Measurements from ENCODE around the gene NDC80. TPM values are rescaled to one million over a fixed set of nuclear protein-coding genes. Genes with fewer than 3 reads are reported as not detected.

The NDC80 gene
- polyA plus RNA-seq, 1 donor (not counting 4 experiments of a cell fraction or from before 2014, with no cell fraction given), result 11.5 TPM

- Histone ChIP-seq H3K9ac (ENCODE audit: control insufficient read depth, extremely low read depth, insufficient read depth, low read length) (no peak overlapping the region), H3K27ac (ENCODE audit: control insufficient read depth, insufficient read depth, low read length) (no peak overlapping the region), H3K9me1 (ENCODE audit: control insufficient read depth, extremely low read depth, insufficient read depth, low read length) (no peaks in the 10 kb centered on the region), H3K27me3 (ENCODE audit: control insufficient read depth, extremely low read depth, insufficient read depth, low read length) (no peaks in the 10 kb centered on the region), H4K20me1 (ENCODE audit: control insufficient read depth, extremely low read depth, insufficient read depth, low read length) (no peaks in the 10 kb centered on the region), H3K36me3 (ENCODE audit: control insufficient read depth in 2 of 2, extremely low read depth in 1 of 2, insufficient read depth in 2 of 2, low read length in 2 of 2) (peaks cover 0 to 2% of the 10 kb centered on the region in 2 experiments), H3K4me2 (ENCODE audit: control insufficient read depth, extremely low read depth, insufficient read depth, low read depth, low read length) (no peak overlapping the region), H2AFZ (ENCODE audit: control insufficient read depth, low read length) (no peak overlapping the region), H3K4me3 (ENCODE audit: control insufficient read depth in 2 of 3, extremely low read depth in 1 of 3, insufficient read depth in 2 of 3, low read depth in 1 of 3, low read length in 3 of 3) (no peak overlapping the region), H3K79me2 (ENCODE audit: control insufficient read depth, insufficient read depth, low read length) (no peaks in the 10 kb centered on the region), H3K4me1 (ENCODE audit: control insufficient read depth, extremely low read depth, insufficient read depth, low read length) (no peaks in the 10 kb centered on the region), H3K9me3 (ENCODE audit: control insufficient read depth, low read depth, low read length) (no peaks in the 10 kb centered on the region)
- dilution Hi-C loops (cut with MboI; ENCODE audit: extremely low pct_ligation_motif_present, low sequenced_read_pairs), result no loop called here
- no peak for TF ChIP-seq CTCF (optimal IDR thresholded peaks at IDR 0.05 in 1 of 3, IDR thresholded peaks at IDR 0.05 in 1 of 3, conservative IDR thresholded peaks at IDR 0.05 in 1 of 3; ENCODE audit: extremely low read depth in 1 of 3, insufficient read depth in 2 of 3, low read length in 3 of 3)
- no peak for TF ChIP-seq EZH2 (IDR thresholded peaks at IDR 0.05; ENCODE audit: low read length)
- FAIRE-seq, result no peak
- no peak for DNase-seq (ENCODE audit: low read depth, low spot score)
Measured at GRCh38 chr18:2534906-2535305, 36.5 kb upstream of the NDC80 start.

GRCh38 chr18:2535419-2535910 is 35.9 kb upstream of the NDC80 start:
- Histone ChIP-seq H3K4me2 (ENCODE audit: control insufficient read depth, extremely low read depth, insufficient read depth, low read depth, low read length) (no peak overlapping the region), H3K4me3 (ENCODE audit: control insufficient read depth in 2 of 3, extremely low read depth in 1 of 3, insufficient read depth in 2 of 3, low read depth in 1 of 3, low read length in 3 of 3) (no peak overlapping the region), H3K9me1 (ENCODE audit: control insufficient read depth, extremely low read depth, insufficient read depth, low read length) (no peaks in the 10 kb centered on the region), H2AFZ (ENCODE audit: control insufficient read depth, low read length) (no peak overlapping the region), H3K27ac (ENCODE audit: control insufficient read depth, insufficient read depth, low read length) (no peak overlapping the region), H3K9ac (ENCODE audit: control insufficient read depth, extremely low read depth, insufficient read depth, low read length) (no peak overlapping the region), H3K27me3 (ENCODE audit: control insufficient read depth, extremely low read depth, insufficient read depth, low read length) (no peaks in the 10 kb centered on the region), H4K20me1 (ENCODE audit: control insufficient read depth, extremely low read depth, insufficient read depth, low read length) (no peaks in the 10 kb centered on the region), H3K79me2 (ENCODE audit: control insufficient read depth, insufficient read depth, low read length) (no peaks in the 10 kb centered on the region), H3K36me3 (ENCODE audit: control insufficient read depth in 2 of 2, extremely low read depth in 1 of 2, insufficient read depth in 2 of 2, low read length in 2 of 2) (peaks cover 0 to 2% of the 10 kb centered on the region in 2 experiments), H3K9me3 (ENCODE audit: control insufficient read depth, low read depth, low read length) (no peaks in the 10 kb centered on the region), H3K4me1 (ENCODE audit: control insufficient read depth, extremely low read depth, insufficient read depth, low read length) (no peaks in the 10 kb centered on the region)
- no peak for FAIRE-seq
- dilution Hi-C loops (cut with MboI; ENCODE audit: extremely low pct_ligation_motif_present, low sequenced_read_pairs), result no loop called here
- no peak for TF ChIP-seq EZH2 (IDR thresholded peaks at IDR 0.05; ENCODE audit: low read length)
- TF ChIP-seq CTCF (optimal IDR thresholded peaks at IDR 0.05 in 1 of 3, IDR thresholded peaks at IDR 0.05 in 1 of 3, conservative IDR thresholded peaks at IDR 0.05 in 1 of 3; ENCODE audit: extremely low read depth in 1 of 3, insufficient read depth in 2 of 3, low read length in 3 of 3), result no peak
- DNase-seq (ENCODE audit: low read depth, low spot score), result no peak

Measured in keratinocyte (primary cell).